ENCODE measurements around the gene ANKMY2.

GRCh38 chr7:16564023-16564380 lies 81.6 kb downstream of the ANKMY2 start:
- TF ChIP-seq, protein P1, sequence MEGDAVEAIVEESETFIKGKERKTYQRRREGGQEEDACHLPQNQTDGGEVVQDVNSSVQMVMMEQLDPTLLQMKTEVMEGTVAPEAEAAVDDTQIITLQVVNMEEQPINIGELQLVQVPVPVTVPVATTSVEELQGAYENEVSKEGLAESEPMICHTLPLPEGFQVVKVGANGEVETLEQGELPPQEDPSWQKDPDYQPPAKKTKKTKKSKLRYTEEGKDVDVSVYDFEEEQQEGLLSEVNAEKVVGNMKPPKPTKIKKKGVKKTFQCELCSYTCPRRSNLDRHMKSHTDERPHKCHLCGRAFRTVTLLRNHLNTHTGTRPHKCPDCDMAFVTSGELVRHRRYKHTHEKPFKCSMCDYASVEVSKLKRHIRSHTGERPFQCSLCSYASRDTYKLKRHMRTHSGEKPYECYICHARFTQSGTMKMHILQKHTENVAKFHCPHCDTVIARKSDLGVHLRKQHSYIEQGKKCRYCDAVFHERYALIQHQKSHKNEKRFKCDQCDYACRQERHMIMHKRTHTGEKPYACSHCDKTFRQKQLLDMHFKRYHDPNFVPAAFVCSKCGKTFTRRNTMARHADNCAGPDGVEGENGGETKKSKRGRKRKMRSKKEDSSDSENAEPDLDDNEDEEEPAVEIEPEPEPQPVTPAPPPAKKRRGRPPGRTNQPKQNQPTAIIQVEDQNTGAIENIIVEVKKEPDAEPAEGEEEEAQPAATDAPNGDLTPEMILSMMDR (conservative IDR thresholded peaks at IDR 0.05; ENCODE audit: low read length): no peak
- no peak for TF ChIP-seq EZH2phosphoT487 (IDR thresholded peaks at IDR 0.05; ENCODE audit: borderline replicate concordance, low read depth, low read length)

Data from OCI-LY7 (cell line).